GM12892 (cell line): ENCODE data around the gene UCK2.

ENCODE experiments used
- POLR2AphosphoS5 ChIP-seq: IDR thresholded peaks from 2 replicates; pipeline ENCODE4 v1.6.1; 2011; ENCODE audit warnings: low read depth, low read length, control low read depth
- TAF1 ChIP-seq: IDR thresholded peaks from 2 replicates; pipeline ENCODE4 v1.6.1; 2011; ENCODE audit warnings: low read depth, mild to moderate bottlenecking, control low read depth, low read length, borderline replicate concordance

GRCh38 chr1:165858364-165858823 lies 31.0 kb downstream of the UCK2 start:
- TF ChIP-seq POLR2AphosphoS5 (no peak), TAF1 (no peak)
